HCT116 (cell line): ENCODE measurements around the gene PROSER2. TPM values are rescaled to one million over a fixed set of nuclear protein-coding genes. Genes with fewer than 3 reads are reported as not detected.
A peak's percentile ranks its signal among the peaks of the same experiment; 100 is the strongest.

Experiments used
- ATAC-seq: fragments of 200-7000 bp; cut with Tn5 transposase; 2 replicates; pipeline ENCODE4 v1.9.1; 2020; ENCODE audit warnings: mild to moderate bottlenecking, moderate library complexity
- BruUV-seq: library from RNA; stranded (reverse); fragments of 400-500 nt; replicated peaks from 2 replicates; lab custom pipeline; 2021; lab: Mats Ljungman, UMichigan
- CTCF ChIA-PET: fragments of 300-600 bp; sonication (Branson Sonifier 250); formaldehyde crosslinking; loops from one replicate; lab custom pipeline; 2021; ENCODE audit warnings: antibody characterized with exemption; lab: Charles Lee
- POLR2A ChIA-PET: fragments of 300-600, 350-600 bp; sonication (Branson Sonifier 250); formaldehyde crosslinking; loops from one replicate; lab custom pipeline; 2021; ENCODE audit warnings: antibody characterized with exemption; lab: Charles Lee
- RAD21 ChIA-PET, 2 experiments: fragments of 300-600 bp; sonication (Branson Sonifier 250); formaldehyde crosslinking; loops; one replicate each; lab custom pipeline; 2023; ENCODE audit warnings: low total read pairs in 2 of 2; ENCODE audit not compliant: uncharacterized antibody in 2 of 2, unreplicated experiment in 2 of 2, low non-redundant PET in 1 of 2; lab: Charles Lee
- DNase-seq: peaks from one replicate; pipeline ENCODE4 v3.0.0-alpha.2; 2010; ENCODE audit warnings: low read depth, low spot score
- H2AFZ ChIP-seq: fragments of 200-600 bp; shearing (Covaris generic), sonication (generic); 2 replicates; pipeline ENCODE4 v1.6.1; 2017; ENCODE audit warnings: low read depth, mixed run types, mixed read lengths, antibody characterized with exemption, low read length; ENCODE audit not compliant: poor library complexity, severe bottlenecking
- H3K27ac ChIP-seq: 2 replicates; pipeline ENCODE4 v1.5.1; 2012; ENCODE audit warnings: low read depth, low read length
- H3K27me3 ChIP-seq: fragments of 200-600 bp; sonication (generic); 2 replicates; pipeline ENCODE4 v1.6.1; 2016; ENCODE audit warnings: mixed run types, low read length, mixed read lengths; ENCODE audit not compliant: insufficient read depth
- H3K36me3 ChIP-seq, 2 experiments: fragments of 200-500 bp in 1 of 2; fragments of 200-600 bp in 1 of 2; sonication (Bioruptor generic) in 1 of 2; sonication (generic) in 1 of 2; 2 replicates each; pipeline versions ENCODE4 v1.5.1 to v1.6.1; 2014 to 2016; ENCODE audit warnings: low read length in 2 of 2, inconsistent platforms in 1 of 2, mixed read lengths in 1 of 2, mixed run types in 1 of 2; ENCODE audit not compliant: insufficient read depth in 2 of 2, control insufficient read depth in 1 of 2
- H3K4me1 ChIP-seq, 2 experiments: fragments of 200-600 bp in 1 of 2; sonication (generic) in 1 of 2; 2 replicates each; pipeline versions ENCODE4 v1.5.1 to v1.6.1; 2012 to 2017; ENCODE audit warnings: low read length in 2 of 2, inconsistent platforms in 1 of 2, mild to moderate bottlenecking in 1 of 2, mixed read lengths in 1 of 2, mixed run types in 1 of 2, moderate library complexity in 1 of 2; ENCODE audit not compliant: insufficient read depth in 2 of 2, control insufficient read depth in 1 of 2
- H3K4me2 ChIP-seq: fragments of 200-600 bp; sonication (generic); 2 replicates; pipeline ENCODE4 v1.6.1; 2017; ENCODE audit warnings: mixed run types, low read length, mixed read lengths
- H3K4me3 ChIP-seq, 2 experiments: fragments of 200-600 bp in 1 of 2; sonication (generic) in 1 of 2; replicated peaks in 1 of 2; 2 replicates each; pipeline ENCODE4 v1.5.1; 2011 to 2016; ENCODE audit warnings: low read length in 2 of 2, control low read depth in 1 of 2, low read depth in 1 of 2, mild to moderate bottlenecking in 1 of 2, mixed read lengths in 1 of 2, mixed run types in 1 of 2
- H3K79me2 ChIP-seq: fragments of 200-600 bp; sonication (generic); 2 replicates; pipeline ENCODE4 v1.6.1; 2017; ENCODE audit warnings: mild to moderate bottlenecking, mixed run types, low read length, moderate library complexity, mixed read lengths; ENCODE audit not compliant: insufficient read depth
- H3K9ac ChIP-seq: fragments of 200-600 bp; sonication (generic); 2 replicates; pipeline ENCODE4 v1.6.1; 2016; ENCODE audit warnings: low read length, mixed read lengths
- H3K9me2 ChIP-seq: fragments of 200-600 bp; sonication (generic), shearing (Covaris generic); 2 replicates; pipeline ENCODE4 v1.6.1; 2017; ENCODE audit warnings: mixed run types, mild to moderate bottlenecking, moderate library complexity; ENCODE audit not compliant: insufficient read depth
- H3K9me3 ChIP-seq, 2 experiments: fragments of 200-500 bp in 1 of 2; fragments of 200-600 bp in 1 of 2; sonication (Bioruptor generic) in 1 of 2; sonication (generic) in 1 of 2; 2 replicates each; pipeline ENCODE4 v1.6.1; 2014 to 2017; ENCODE audit warnings: low read length in 2 of 2, mixed read lengths in 2 of 2, inconsistent platforms in 1 of 2, low read depth in 1 of 2, mild to moderate bottlenecking in 1 of 2, mixed run types in 1 of 2, moderate library complexity in 1 of 2; ENCODE audit not compliant: control insufficient read depth in 1 of 2, insufficient read depth in 1 of 2
- H4K20me1 ChIP-seq: fragments of 200-600 bp; sonication (generic), shearing (Covaris generic); 2 replicates; pipeline ENCODE4 v1.6.1; 2017; ENCODE audit warnings: mixed run types, mild to moderate bottlenecking, moderate library complexity; ENCODE audit not compliant: insufficient read depth
- CBX3 ChIP-seq: IDR thresholded peaks from 2 replicates; pipeline ENCODE4 v1.6.1; 2012; ENCODE audit warnings: low read depth
- EGR1 ChIP-seq: IDR thresholded peaks from 2 replicates; pipeline ENCODE4 v1.6.1; 2012; ENCODE audit warnings: low read depth
- ELF1 ChIP-seq: IDR thresholded peaks from 2 replicates; pipeline ENCODE4 v1.6.1; 2012; ENCODE audit warnings: low read depth, borderline replicate concordance
- EZH2 ChIP-seq: fragments of 200-600 bp; sonication (generic); IDR thresholded peaks from 2 replicates; pipeline ENCODE4 v1.6.1; 2017; ENCODE audit warnings: antibody characterized with exemption, mixed run types
- EZH2phosphoT487 ChIP-seq: fragments of 200-600 bp; IDR thresholded peaks from 2 replicates; pipeline ENCODE4 v1.6.1; 2018; ENCODE audit warnings: antibody characterized with exemption, borderline replicate concordance
- POLR2A ChIP-seq: IDR thresholded peaks from 2 replicates; pipeline ENCODE4 v1.7.0; 2011; ENCODE audit warnings: borderline replicate concordance; ENCODE audit not compliant: insufficient read depth, insufficient read length; ENCODE audit errors: extremely low read depth
- POLR2AphosphoS5 ChIP-seq: IDR thresholded peaks from 2 replicates; pipeline ENCODE4 v1.6.1; 2011; ENCODE audit warnings: mild to moderate bottlenecking, low read depth, low read length, moderate library complexity
- RAD21 ChIP-seq: IDR thresholded peaks from 2 replicates; pipeline ENCODE4 v1.6.1; 2012; ENCODE audit warnings: low read depth, mild to moderate bottlenecking
- SIN3A ChIP-seq: IDR thresholded peaks from 2 replicates; pipeline ENCODE4 v1.6.1; 2012; ENCODE audit warnings: low read depth
- TCF7L2 ChIP-seq: IDR thresholded peaks from 2 replicates; pipeline ENCODE4 v1.7.0; 2011; ENCODE audit warnings: borderline replicate concordance, inconsistent platforms; ENCODE audit not compliant: insufficient read depth, insufficient read length; ENCODE audit errors: extremely low read depth
- YY1 ChIP-seq: IDR thresholded peaks from 2 replicates; pipeline ENCODE4 v1.6.1; 2011; ENCODE audit warnings: low read length, low read depth, moderate library complexity, mild to moderate bottlenecking; ENCODE audit not compliant: insufficient replicate concordance; ENCODE audit errors: extremely low read depth
- ZFX ChIP-seq: fragments of 450-650 bp; IDR thresholded peaks from 2 replicates; pipeline ENCODE4 v1.6.1; 2017
- intact Hi-C: fragments of 100-400 bp; cut with micrococcal nuclease; formaldehyde crosslinking; loops from 2 replicates; pipeline ENCODE4 v1.10.0; 2022
- total RNA-seq: library from RNA; stranded (reverse); gene quantifications from one replicate; pipeline ENCODE4 v1.2.1, GENCODE V29; 2021; ENCODE audit not compliant: unreplicated experiment
- TF ChIP-seq, protein P1 (sequence below), 3 experiments: fragments of 200-600 bp in 1 of 3; sonication (generic) in 1 of 3; IDR thresholded peaks in 2 of 3; conservative IDR thresholded peaks in 1 of 3; 2 replicates each; pipeline ENCODE4 v1.5.1; 2012 to 2017; ENCODE audit warnings: low read depth in 2 of 3, low read length in 2 of 3, antibody characterized with exemption in 1 of 3, borderline replicate concordance in 1 of 3, control low read depth in 1 of 3, mild to moderate bottlenecking in 1 of 3, mixed read lengths in 1 of 3, mixed run types in 1 of 3, moderate library complexity in 1 of 3; ENCODE audit not compliant: insufficient read depth in 1 of 3
- TF ChIP-seq, protein P2 (sequence below): IDR thresholded peaks from 2 replicates; pipeline ENCODE4 v1.6.1; 2012
- TF ChIP-seq, protein P3 (sequence below): IDR thresholded peaks from 2 replicates; pipeline ENCODE4 v1.6.1; 2012; ENCODE audit warnings: low read depth

Gene PROSER2
- total RNA-seq, 1 experiment from 2014 or later: 46.2 TPM

DNA sequence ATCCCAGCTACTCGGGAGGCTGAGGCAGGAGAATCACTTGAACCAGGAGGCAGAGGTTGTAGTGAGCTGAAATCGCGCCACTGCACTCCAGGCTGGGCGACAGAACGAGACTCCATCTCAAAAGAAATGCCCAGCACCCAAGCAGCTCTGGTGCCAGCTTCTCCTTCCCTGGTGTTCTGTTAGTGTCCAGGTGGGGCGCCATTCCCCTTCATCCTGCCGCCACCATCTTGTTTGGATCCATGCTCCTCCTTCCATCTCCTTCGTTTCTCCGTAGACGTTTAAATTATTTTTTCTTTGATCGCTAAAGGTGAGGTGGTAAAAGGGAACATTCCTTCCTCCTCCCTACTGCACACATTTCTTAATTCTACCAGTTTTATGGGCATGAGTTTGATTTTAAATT is 30.3 kb downstream of the PROSER2 start:
- TF ChIP-seq, protein P1, sequence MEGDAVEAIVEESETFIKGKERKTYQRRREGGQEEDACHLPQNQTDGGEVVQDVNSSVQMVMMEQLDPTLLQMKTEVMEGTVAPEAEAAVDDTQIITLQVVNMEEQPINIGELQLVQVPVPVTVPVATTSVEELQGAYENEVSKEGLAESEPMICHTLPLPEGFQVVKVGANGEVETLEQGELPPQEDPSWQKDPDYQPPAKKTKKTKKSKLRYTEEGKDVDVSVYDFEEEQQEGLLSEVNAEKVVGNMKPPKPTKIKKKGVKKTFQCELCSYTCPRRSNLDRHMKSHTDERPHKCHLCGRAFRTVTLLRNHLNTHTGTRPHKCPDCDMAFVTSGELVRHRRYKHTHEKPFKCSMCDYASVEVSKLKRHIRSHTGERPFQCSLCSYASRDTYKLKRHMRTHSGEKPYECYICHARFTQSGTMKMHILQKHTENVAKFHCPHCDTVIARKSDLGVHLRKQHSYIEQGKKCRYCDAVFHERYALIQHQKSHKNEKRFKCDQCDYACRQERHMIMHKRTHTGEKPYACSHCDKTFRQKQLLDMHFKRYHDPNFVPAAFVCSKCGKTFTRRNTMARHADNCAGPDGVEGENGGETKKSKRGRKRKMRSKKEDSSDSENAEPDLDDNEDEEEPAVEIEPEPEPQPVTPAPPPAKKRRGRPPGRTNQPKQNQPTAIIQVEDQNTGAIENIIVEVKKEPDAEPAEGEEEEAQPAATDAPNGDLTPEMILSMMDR (IDR thresholded peaks at IDR 0.05 in 2 of 3, conservative IDR thresholded peaks at IDR 0.05 in 1 of 3; ENCODE audit: borderline replicate concordance in 1 of 3, insufficient read depth in 1 of 3, low read depth in 2 of 3, low read length in 2 of 3): peak; percentile 13 to 60 (median 44); a peak in 5 of 6 replicates
- TF ChIP-seq, protein P2, sequence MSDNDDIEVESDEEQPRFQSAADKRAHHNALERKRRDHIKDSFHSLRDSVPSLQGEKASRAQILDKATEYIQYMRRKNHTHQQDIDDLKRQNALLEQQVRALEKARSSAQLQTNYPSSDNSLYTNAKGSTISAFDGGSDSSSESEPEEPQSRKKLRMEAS: no peak
- TF ChIP-seq POLR2AphosphoS5 (no peak), SIN3A (no peak), YY1 (peak; percentile 48), RAD21 (peak; percentile 23; the same call in 1 of the 2 replicates)
- Histone ChIP-seq H3K4me2 (no peak overlapping the region), H3K27ac (no peak overlapping the region), H3K36me3 (peaks cover 11 to 73% of the 10 kb centered on the region in 2 experiments; a peak in 3 of 4 replicates), H2AFZ (no peak overlapping the region), H3K79me2 (peaks cover 95% of the 10 kb centered on the region), H3K9me2 (no peaks in the 10 kb centered on the region), H3K9me3 (no peaks in the 10 kb centered on the region), H3K4me1 (peaks cover 0 to 5% of the 10 kb centered on the region in 2 experiments; a peak in 1 of 4 replicates), H4K20me1 (0 out of 2 replicates have a peak, but pooled peaks cover 3% of the 10 kb centered on the region), H3K27me3 (no peaks in the 10 kb centered on the region), H3K4me3 (no peak overlapping the region), H3K9ac (no peak overlapping the region)
- ATAC-seq: peak; percentile 77
- BruUV-seq: no TSS peak
- ChIA-PET POLR2A (no interaction called here), RAD21 (no interaction called here), CTCF (interaction anchor here (0.8 to 2.0 kb wide), 5 partner anchors 9 to 133 kb away, joined by 3 to 6 read pairs (median 4); no protein-coding TSS in a partner anchor)
- intact Hi-C loops: no loop called here
- DNase-seq: no peak

DNA sequence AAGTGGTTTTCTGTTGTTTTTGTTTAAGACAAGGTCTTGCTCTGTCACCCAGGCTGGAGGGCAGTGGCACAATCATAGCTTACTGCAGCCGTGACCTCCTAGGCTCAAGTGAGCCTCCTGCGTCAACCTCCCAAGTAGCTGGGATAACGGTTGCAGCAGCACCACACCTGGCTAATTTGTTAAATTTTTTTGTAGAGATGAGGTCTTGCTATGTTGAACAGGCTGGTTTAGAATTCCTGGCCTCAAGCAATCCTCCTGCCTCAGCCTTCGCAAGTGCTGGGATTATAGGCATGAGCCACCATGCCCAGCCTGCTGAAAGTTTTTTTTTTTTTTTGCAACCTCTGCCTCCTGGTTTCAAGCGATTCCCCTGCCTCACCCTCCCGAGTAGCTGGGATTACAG is 31.1 kb downstream of the PROSER2 start:
- no peaks in the 10 kb centered on the region for H3K9me3 ChIP-seq
- POLR2A ChIA-PET: no interaction called here
- TF ChIP-seq EZH2 (no peak), POLR2A (no peak), ELF1 (no peak), YY1 (no peak), SIN3A (no peak), CBX3 (no peak), EGR1 (no peak), RAD21 (no peak), EZH2phosphoT487 (no peak), ZFX (no peak), TCF7L2 (no peak)
- TF ChIP-seq, protein P3, sequence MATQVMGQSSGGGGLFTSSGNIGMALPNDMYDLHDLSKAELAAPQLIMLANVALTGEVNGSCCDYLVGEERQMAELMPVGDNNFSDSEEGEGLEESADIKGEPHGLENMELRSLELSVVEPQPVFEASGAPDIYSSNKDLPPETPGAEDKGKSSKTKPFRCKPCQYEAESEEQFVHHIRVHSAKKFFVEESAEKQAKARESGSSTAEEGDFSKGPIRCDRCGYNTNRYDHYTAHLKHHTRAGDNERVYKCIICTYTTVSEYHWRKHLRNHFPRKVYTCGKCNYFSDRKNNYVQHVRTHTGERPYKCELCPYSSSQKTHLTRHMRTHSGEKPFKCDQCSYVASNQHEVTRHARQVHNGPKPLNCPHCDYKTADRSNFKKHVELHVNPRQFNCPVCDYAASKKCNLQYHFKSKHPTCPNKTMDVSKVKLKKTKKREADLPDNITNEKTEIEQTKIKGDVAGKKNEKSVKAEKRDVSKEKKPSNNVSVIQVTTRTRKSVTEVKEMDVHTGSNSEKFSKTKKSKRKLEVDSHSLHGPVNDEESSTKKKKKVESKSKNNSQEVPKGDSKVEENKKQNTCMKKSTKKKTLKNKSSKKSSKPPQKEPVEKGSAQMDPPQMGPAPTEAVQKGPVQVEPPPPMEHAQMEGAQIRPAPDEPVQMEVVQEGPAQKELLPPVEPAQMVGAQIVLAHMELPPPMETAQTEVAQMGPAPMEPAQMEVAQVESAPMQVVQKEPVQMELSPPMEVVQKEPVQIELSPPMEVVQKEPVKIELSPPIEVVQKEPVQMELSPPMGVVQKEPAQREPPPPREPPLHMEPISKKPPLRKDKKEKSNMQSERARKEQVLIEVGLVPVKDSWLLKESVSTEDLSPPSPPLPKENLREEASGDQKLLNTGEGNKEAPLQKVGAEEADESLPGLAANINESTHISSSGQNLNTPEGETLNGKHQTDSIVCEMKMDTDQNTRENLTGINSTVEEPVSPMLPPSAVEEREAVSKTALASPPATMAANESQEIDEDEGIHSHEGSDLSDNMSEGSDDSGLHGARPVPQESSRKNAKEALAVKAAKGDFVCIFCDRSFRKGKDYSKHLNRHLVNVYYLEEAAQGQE: no peak

More for the DNA sequence above, 31.1 kb downstream of the PROSER2 start:
- Histone ChIP-seq H3K36me3 (peaks cover 11 to 69% of the 10 kb centered on the region in 2 experiments; a peak in 3 of 4 replicates), H3K79me2 (peaks cover 95% of the 10 kb centered on the region), H3K4me1 (peaks cover 0 to 5% of the 10 kb centered on the region in 2 experiments; a peak in 1 of 4 replicates), H3K9me2 (no peaks in the 10 kb centered on the region), H3K27ac (no peak overlapping the region), H2AFZ (no peak overlapping the region), H3K4me2 (no peak overlapping the region), H4K20me1 (0 out of 2 replicates have a peak, but pooled peaks cover under 1% of the 10 kb centered on the region), H3K4me3 (no peak overlapping the region), H3K27me3 (no peaks in the 10 kb centered on the region), H3K9ac (no peak overlapping the region)
- DNase-seq: no peak
- BruUV-seq: no TSS peak
- intact Hi-C loops: no loop called here
- ATAC-seq: no peak
- RAD21 ChIA-PET: no interaction called here
- CTCF ChIA-PET: interaction anchor here (1.6 to 2.0 kb wide), 2 partner anchors 10 to 132 kb away, joined by 6 read pairs; no protein-coding TSS in a partner anchor
